GM12878 (cell line): Measurements from ENCODE around the gene CWF19L1. TPM values are rescaled to one million over a fixed set of nuclear protein-coding genes. Genes with fewer than 3 reads are reported as not detected.

Source experiments
- ATAC-seq: fragments of 200-7000 bp; cut with Tn5 transposase; 3 replicates; pipeline ENCODE4 v1.9.1; 2020; ENCODE audit warnings: mild to moderate bottlenecking, moderate library complexity
- BruUV-seq: library from RNA; stranded (reverse); fragments of 400-500 nt; replicated peaks from 2 replicates; lab custom pipeline; 2021; lab: Mats Ljungman, UMichigan
- CTCF ChIA-PET: fragments of 300-600 bp; sonication (Branson Sonifier 250); formaldehyde crosslinking; extraction: SDS; loops from one replicate; lab custom pipeline; 2021; ENCODE audit warnings: inconsistent platforms; lab: Yijun Ruan, JAX
- POLR2A ChIA-PET: fragments of 350-600 bp; formaldehyde crosslinking; extraction: SDS; loops from one replicate; lab custom pipeline; 2021; ENCODE audit warnings: inconsistent platforms; lab: Charles Lee
- RAD21 ChIA-PET: fragments of 300-600 bp; sonication (Branson Sonifier 250); formaldehyde crosslinking; loops from one replicate; lab custom pipeline; 2023; ENCODE audit warnings: antibody characterized with exemption; ENCODE audit not compliant: unreplicated experiment; lab: Charles Lee
- SMC1A ChIA-PET: fragments of 300-600 bp; sonication (Branson Sonifier 250); formaldehyde crosslinking; loops from one replicate; lab custom pipeline; 2023; ENCODE audit not compliant: unreplicated experiment, uncharacterized antibody; lab: Charles Lee
- DNase-seq: peaks from one replicate; pipeline ENCODE4 v3.0.0-alpha.2; 2011; ENCODE audit warnings: low read depth, low spot score
- FAIRE-seq: peaks from 3 replicates; lab custom pipeline; 2011; peaks lifted over from hg19 to GRCh38; lab: Jason Lieb, UNC
- H2AFZ ChIP-seq: 2 replicates; pipeline ENCODE4 v1.6.0; 2011; ENCODE audit warnings: low read depth, low read length, control low read depth; ENCODE audit not compliant: control insufficient read depth
- H3K27ac ChIP-seq: 2 replicates; pipeline ENCODE4 v1.5.1; 2011; ENCODE audit warnings: control low read depth; ENCODE audit not compliant: control insufficient read depth, insufficient read depth
- H3K27me3 ChIP-seq, 2 experiments: replicated peaks in 1 of 2; 2 replicates each; pipeline versions ENCODE4 v1.6.0 to v1.6.1; 2011; ENCODE audit warnings: low read length in 1 of 2; ENCODE audit not compliant: control insufficient read depth in 2 of 2, insufficient read depth in 2 of 2
- H3K36me3 ChIP-seq, 2 experiments: 2 replicates each; pipeline ENCODE4 v1.5.1; 2011; ENCODE audit warnings: low read length in 1 of 2; ENCODE audit not compliant: control insufficient read depth in 2 of 2, insufficient read depth in 2 of 2
- H3K4me1 ChIP-seq: 2 replicates; pipeline ENCODE4 v1.6.1; 2011; ENCODE audit warnings: mild to moderate bottlenecking, low read length, moderate library complexity, mixed read lengths; ENCODE audit not compliant: control insufficient read depth, insufficient read depth
- H3K4me2 ChIP-seq: 2 replicates; pipeline ENCODE4 v1.6.0; 2011; ENCODE audit warnings: control low read depth; ENCODE audit not compliant: control insufficient read depth, insufficient read depth
- H3K4me3 ChIP-seq: fragments of 200-600 bp; sonication (generic); 2 replicates; pipeline ENCODE4 v1.5.1; 2016
- H3K79me2 ChIP-seq: 2 replicates; pipeline ENCODE4 v1.6.0; 2011; ENCODE audit warnings: low read length; ENCODE audit not compliant: control insufficient read depth, insufficient read depth
- H3K9ac ChIP-seq: 2 replicates; pipeline ENCODE4 v1.8.0; 2011; ENCODE audit warnings: low read length, control low read depth, mixed read lengths; ENCODE audit not compliant: control insufficient read depth, insufficient read depth
- H3K9me3 ChIP-seq: replicated peaks from 3 replicates; pipeline ENCODE4 v1.5.1; 2011; ENCODE audit warnings: mild to moderate bottlenecking, low read length; ENCODE audit not compliant: control insufficient read depth, insufficient read depth
- H4K20me1 ChIP-seq: 2 replicates; pipeline ENCODE4 v1.6.0; 2011; ENCODE audit not compliant: control insufficient read depth, insufficient read depth
- BCLAF1 ChIP-seq: fragments of 450-650 bp; IDR thresholded peaks from 2 replicates; pipeline ENCODE4 v1.6.1; 2017; ENCODE audit warnings: antibody characterized with exemption, mild to moderate bottlenecking, moderate library complexity
- CBX3 ChIP-seq: fragments of 200-600 bp; sonication (generic); IDR thresholded peaks from 2 replicates; pipeline ENCODE4 v1.6.1; 2016; ENCODE audit warnings: low read depth, borderline replicate concordance
- CBX5 ChIP-seq: sonication (generic); IDR thresholded peaks from 2 replicates; pipeline ENCODE4 v1.6.1; 2016; ENCODE audit warnings: low read depth, moderate library complexity, mild to moderate bottlenecking, inconsistent platforms
- CEBPZ ChIP-seq: fragments of 150-350 bp; IDR thresholded peaks from 2 replicates; pipeline ENCODE4 v1.6.1; 2016; ENCODE audit warnings: low read depth, low read length
- EZH2 ChIP-seq: IDR thresholded peaks from 2 replicates; pipeline ENCODE4 v1.6.1; 2012; ENCODE audit warnings: low read depth, mild to moderate bottlenecking, control low read depth, inconsistent platforms, low read length, borderline replicate concordance; ENCODE audit not compliant: control insufficient read depth
- NR2F1 ChIP-seq: fragments of 450-650 bp; conservative IDR thresholded peaks from 2 replicates; pipeline ENCODE4 v1.6.1; 2017; ENCODE audit warnings: mild to moderate bottlenecking
- RAD51 ChIP-seq: fragments of 450-650 bp; IDR thresholded peaks from 2 replicates; pipeline ENCODE4 v1.6.1; 2016; ENCODE audit warnings: moderate library complexity, mild to moderate bottlenecking, inconsistent platforms
- RBBP5 ChIP-seq: fragments of 200-600 bp; sonication (generic); conservative IDR thresholded peaks from 2 replicates; pipeline ENCODE4 v1.6.1; 2016
- ZBTB33 ChIP-seq: fragments of 450-650 bp; IDR thresholded peaks from 2 replicates; pipeline ENCODE4 v1.6.1; 2017; ENCODE audit warnings: mild to moderate bottlenecking
- ZZZ3 ChIP-seq: IDR thresholded peaks from 2 replicates; pipeline ENCODE4 v1.6.1; 2011; ENCODE audit warnings: low read depth; ENCODE audit not compliant: control insufficient read depth, insufficient read length
- WGBS: methylation state at CpG from one replicate; pipeline ENCODE4 v1.1.6; 2016; ENCODE audit warnings: low lambda C conversion rate; ENCODE audit not compliant: insufficient replicate concordance, insufficient coverage; ENCODE audit errors: missing lambda C conversion rate; 5-methylcytosine and 5-hydroxymethylcytosine counted together
- in situ Hi-C: fragments of 300-500 bp; cut with MboI; formaldehyde crosslinking; loops from 9 replicates; pipeline ENCODE4 v1.14.3; 2018; ENCODE audit warnings: mixed read lengths
- intact Hi-C: fragments of 100-400 bp; cut with micrococcal nuclease; formaldehyde crosslinking; loops from one replicate; pipeline ENCODE4 v1.14.2; 2022; ENCODE audit not compliant: unreplicated experiment
- polyA plus RNA-seq, 11 experiments: library from polyadenylated mRNA; depleted of rRNA in 4 of 11; unstranded in 6 of 11; stranded (reverse) in 5 of 11; fragments of >200 nt; fragmentation: Nextera tagmentation in 4 of 11; fragmentation: Illumina TruSeq in 1 of 11; extraction: Ambion mirVana in 4 of 11; extraction: Trizol in 1 of 11; gene quantifications; 1 replicate in 1 of 11; 2 replicates in 10 of 11; pipeline versions ENCODE4 v1.2.1 to v1.2.3, GENCODE V29; 2011 to 2016; ENCODE audit warnings: inconsistent platforms in 2 of 11, missing spikeins in 2 of 11, low read depth in 1 of 11
- total RNA-seq, 4 experiments: library from RNA; depleted of rRNA in 3 of 4; stranded (reverse); fragments of >200 nt in 3 of 4; fragmentation: Illumina TruSeq in 1 of 4; extraction: Trizol in 1 of 4; gene quantifications; 2 replicates each; pipeline versions ENCODE4 v1.2.1 to v1.2.3, GENCODE V29; 2013 to 2021
- TF ChIP-seq, protein P1 (sequence below): IDR thresholded peaks from 2 replicates; pipeline ENCODE4 v1.6.1; 2012; ENCODE audit warnings: low read depth, low read length, improper control_type of control experiment
- TF ChIP-seq, protein P2 (sequence below): IDR thresholded peaks from 2 replicates; pipeline ENCODE4 v1.6.1; 2012; ENCODE audit warnings: mild to moderate bottlenecking, low read depth, low read length

The CWF19L1 gene
- total and polyA plus RNA-seq, 10 of the 15 experiments (the other 5 are each of a cell fraction or from before 2014, with no cell fraction given) = 30.2 to 51.7 (median 38.1) TPM

GRCh38 chr10:100223879-100224278, 43.6 kb downstream of the CWF19L1 start:
- no peaks in the 10 kb centered on the region for H3K27me3 ChIP-seq
- in situ Hi-C loops = no loop called here
- H3K4me2 ChIP-seq = no peak overlapping the region
- TF ChIP-seq CBX3 (no peak), CEBPZ (no peak), NR2F1 (no peak), RAD51 (no peak), ZBTB33 (no peak), ZZZ3 (no peak), EZH2 (no peak), BCLAF1 (no peak), RBBP5 (no peak), CBX5 (no peak)
- TF ChIP-seq, protein P1, sequence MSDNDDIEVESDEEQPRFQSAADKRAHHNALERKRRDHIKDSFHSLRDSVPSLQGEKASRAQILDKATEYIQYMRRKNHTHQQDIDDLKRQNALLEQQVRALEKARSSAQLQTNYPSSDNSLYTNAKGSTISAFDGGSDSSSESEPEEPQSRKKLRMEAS = no peak
- TF ChIP-seq, protein P2, sequence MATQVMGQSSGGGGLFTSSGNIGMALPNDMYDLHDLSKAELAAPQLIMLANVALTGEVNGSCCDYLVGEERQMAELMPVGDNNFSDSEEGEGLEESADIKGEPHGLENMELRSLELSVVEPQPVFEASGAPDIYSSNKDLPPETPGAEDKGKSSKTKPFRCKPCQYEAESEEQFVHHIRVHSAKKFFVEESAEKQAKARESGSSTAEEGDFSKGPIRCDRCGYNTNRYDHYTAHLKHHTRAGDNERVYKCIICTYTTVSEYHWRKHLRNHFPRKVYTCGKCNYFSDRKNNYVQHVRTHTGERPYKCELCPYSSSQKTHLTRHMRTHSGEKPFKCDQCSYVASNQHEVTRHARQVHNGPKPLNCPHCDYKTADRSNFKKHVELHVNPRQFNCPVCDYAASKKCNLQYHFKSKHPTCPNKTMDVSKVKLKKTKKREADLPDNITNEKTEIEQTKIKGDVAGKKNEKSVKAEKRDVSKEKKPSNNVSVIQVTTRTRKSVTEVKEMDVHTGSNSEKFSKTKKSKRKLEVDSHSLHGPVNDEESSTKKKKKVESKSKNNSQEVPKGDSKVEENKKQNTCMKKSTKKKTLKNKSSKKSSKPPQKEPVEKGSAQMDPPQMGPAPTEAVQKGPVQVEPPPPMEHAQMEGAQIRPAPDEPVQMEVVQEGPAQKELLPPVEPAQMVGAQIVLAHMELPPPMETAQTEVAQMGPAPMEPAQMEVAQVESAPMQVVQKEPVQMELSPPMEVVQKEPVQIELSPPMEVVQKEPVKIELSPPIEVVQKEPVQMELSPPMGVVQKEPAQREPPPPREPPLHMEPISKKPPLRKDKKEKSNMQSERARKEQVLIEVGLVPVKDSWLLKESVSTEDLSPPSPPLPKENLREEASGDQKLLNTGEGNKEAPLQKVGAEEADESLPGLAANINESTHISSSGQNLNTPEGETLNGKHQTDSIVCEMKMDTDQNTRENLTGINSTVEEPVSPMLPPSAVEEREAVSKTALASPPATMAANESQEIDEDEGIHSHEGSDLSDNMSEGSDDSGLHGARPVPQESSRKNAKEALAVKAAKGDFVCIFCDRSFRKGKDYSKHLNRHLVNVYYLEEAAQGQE = no peak

More at GRCh38 chr10:100223879-100224278, 43.6 kb downstream of the CWF19L1 start:
- intact Hi-C loops = loop anchor here (10.0 kb wide), 1 partner anchor 369 kb away; no protein-coding TSS in a partner anchor
- ChIA-PET CTCF (interaction anchor here (1.3 kb wide), 2 partner anchors 35 to 295 kb away, joined by 3 read pairs; no protein-coding TSS in a partner anchor), RAD21 (interaction anchor here (1.3 kb wide), 1 partner anchor 294 kb away, joined by 3 read pairs; no protein-coding TSS in a partner anchor), POLR2A (no interaction called here), SMC1A (interaction anchor here (0.7 to 1.4 kb wide), 5 partner anchors 9 to 285 kb away, joined by 3 to 4 read pairs (median 3); no protein-coding TSS in a partner anchor)
- H3K36me3 ChIP-seq = peaks cover 0 to 29% of the 10 kb centered on the region in 2 experiments; a peak in 3 of 4 replicates
- FAIRE-seq = no peak
- BruUV-seq = no TSS peak
- H3K4me1 ChIP-seq = no peaks in the 10 kb centered on the region
- no peak for DNase-seq
- H3K4me3 ChIP-seq = no peak overlapping the region
- no peak overlapping the region for H3K9ac ChIP-seq
- H3K27ac ChIP-seq = no peak overlapping the region
- H2AFZ ChIP-seq = no peak overlapping the region
- no peak for ATAC-seq
- no peaks in the 10 kb centered on the region for H4K20me1 ChIP-seq
- 86% methylated on average over 5 of the region's 5 CpGs for WGBS
- H3K9me3 ChIP-seq = no peaks in the 10 kb centered on the region
- H3K79me2 ChIP-seq = peaks cover 22% of the 10 kb centered on the region
